NCI-H2227 (cell line): ENCODE results near the gene ZCWPW2.
A peak's percentile ranks its signal among the peaks of the same experiment; 100 is the strongest.

Source experiments
- DNase-seq: peaks from one replicate; lab custom pipeline; 2025; ENCODE audit not compliant: unreplicated experiment; lab: John Stamatoyannopoulos, UW

ZCWPW2 gene

GRCh38 chr3:28349469-28350000, 1.0 kb downstream of the ZCWPW2 start:
- no peak for DNase-seq

DNA sequence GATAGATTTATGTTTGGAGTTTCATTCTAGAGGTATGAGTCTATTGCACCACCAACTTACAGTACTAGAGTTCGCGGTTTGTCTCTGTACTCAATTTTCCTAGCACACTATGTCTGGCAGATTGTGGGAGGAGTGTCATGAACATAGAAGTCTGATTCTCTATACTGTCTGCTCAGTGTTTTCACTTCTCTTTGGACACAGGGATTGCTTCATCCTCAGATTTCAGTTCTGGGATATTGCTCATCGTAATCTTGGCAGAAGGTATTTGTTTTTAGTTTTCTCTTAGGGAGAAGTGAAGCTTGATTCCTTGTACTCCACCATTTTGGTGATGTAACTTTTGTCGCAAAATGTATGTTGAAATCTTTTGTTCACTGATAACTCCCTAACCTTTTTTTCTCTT, 27.9 kb downstream of the ZCWPW2 start:
- DNase-seq = no peak

DNA sequence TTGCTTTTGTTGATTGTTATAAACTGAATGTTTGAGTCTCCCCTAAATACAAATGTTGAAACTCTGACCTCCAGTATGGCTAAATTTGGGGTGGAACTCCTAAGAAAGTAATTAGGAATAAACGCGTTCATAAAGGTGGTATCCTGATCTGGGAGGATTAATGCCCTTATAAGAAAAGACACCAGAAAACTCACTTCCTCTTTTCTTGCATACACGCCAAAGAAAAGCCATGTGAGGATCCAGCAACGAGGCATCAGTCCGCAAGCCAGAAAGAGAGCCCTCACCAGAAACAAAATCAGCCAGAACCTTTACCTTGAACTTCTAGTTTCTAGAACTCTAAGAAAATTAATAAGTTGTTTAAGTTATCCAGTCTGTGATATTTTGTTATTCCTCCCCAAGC, 37.5 kb downstream of the ZCWPW2 start:
- no peak for DNase-seq

DNA sequence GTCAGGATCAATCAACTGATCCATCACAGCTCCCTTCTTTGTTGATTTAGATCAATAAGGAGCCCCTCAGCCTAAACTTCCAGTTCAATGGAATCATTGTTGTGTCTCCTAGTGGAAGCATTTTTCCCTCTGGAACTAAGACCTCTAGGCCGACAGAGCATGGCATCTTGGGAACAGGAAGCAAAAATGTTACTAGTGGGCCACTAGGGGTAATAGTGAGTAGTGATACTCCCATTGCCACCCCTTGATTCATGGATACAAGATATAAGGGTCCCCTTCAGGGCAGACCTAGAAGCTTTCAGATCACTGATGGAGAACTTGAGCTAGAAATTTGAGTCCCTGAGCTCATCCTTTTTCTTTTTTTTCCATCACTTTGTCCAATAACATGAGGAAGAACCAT, 40.5 kb downstream of the ZCWPW2 start:
- DNase-seq = no peak

GRCh38 chr3:28399206-28399605, 50.7 kb downstream of the ZCWPW2 start:
- no peak for DNase-seq

DNA sequence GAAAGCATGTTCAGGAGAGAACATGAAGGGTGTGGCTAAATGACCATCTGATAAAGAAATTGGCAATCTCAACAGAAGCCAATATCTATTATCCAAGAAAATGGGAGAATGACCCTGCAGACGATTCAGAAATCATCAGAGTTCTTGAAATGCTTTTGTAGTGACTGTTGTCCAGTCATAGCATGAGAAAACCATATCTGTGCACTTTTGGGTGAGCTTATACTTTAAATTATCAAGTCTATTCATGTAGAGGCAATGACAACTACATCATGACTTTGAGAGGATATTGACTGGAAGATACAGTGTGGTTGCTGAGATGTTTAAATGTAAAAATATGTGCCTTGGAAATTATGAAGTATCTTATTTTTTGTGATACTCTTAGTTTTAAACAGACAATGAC, 57.7 kb downstream of the ZCWPW2 start:
- DNase-seq = no peak

DNA sequence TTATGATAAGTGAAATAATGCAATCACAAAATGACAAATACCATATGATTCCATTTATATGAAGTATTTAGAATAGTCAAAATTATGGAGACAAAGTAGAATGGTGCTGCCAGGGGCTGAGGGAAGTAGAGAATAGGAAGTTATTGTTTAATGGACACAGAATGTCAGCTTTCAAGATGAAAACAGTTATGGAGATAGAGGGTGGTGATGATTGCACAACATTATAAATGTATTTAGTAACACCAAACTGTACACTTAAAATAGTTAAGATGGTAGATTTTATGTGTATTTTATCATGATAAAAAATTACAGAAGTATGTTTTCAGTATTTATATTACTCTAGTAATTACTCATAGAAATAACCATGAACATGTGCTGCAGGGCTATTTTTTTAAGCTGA, 100.9 kb downstream of the ZCWPW2 start:
- no peak for DNase-seq

DNA sequence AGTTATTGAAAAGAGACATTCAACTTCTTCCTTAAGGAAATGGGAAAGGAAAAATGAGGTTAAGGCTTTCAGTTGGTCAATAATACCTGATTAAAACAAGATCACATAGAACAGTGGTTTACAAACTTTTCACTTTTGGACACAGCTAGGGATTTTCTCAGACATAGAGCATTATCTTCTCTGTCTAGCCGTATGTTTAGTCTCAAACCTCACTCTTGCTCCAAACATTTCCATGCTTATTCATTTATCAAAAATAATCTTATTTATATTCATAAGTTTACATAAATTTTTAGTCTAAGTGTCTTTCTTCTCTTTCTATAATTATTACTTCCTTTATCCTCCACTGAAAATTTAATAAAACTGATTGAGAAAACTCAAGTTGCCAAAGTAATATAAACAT, 114.3 kb downstream of the ZCWPW2 start:
- no peak for DNase-seq

GRCh38 chr3:28467414-28467813, 118.9 kb downstream of the ZCWPW2 start:
- DNase-seq = no peak

DNA sequence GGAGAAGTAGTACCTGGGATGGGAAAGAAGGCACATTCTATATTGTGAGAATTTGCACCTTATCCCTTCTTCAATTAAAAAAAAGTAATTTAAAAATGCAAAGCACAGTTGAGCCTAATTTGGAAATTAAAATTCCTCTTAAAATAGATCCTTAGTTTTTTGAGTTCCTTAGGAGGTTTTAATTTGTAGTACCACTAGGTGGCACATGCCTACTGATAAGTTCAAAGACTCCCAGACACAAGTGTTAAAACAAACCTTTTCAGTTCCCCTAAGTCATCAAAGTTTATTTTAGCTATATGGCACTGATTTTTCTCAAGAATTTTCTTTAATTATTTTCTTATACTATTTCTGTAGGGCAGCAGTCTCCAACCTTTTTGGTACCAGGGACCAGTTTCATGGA, 127.7 kb downstream of the ZCWPW2 start:
- peak; percentile 11 for DNase-seq

- no peak for DNase-seq
These were observed 128.2 kb downstream of the ZCWPW2 start for GRCh38 chr3:28476764-28477163.

GRCh38 chr3:28485164-28485563, 136.6 kb downstream of the ZCWPW2 start:
- DNase-seq = no peak

- DNase-seq = no peak
These were observed 146.8 kb downstream of the ZCWPW2 start for GRCh38 chr3:28495301-28495700.

GRCh38 chr3:28502397-28502937, 153.9 kb downstream of the ZCWPW2 start:
- no peak for DNase-seq

GRCh38 chr3:28504976-28505375, 156.5 kb downstream of the ZCWPW2 start:
- DNase-seq = no peak

- DNase-seq = no peak
These were observed 173.1 kb downstream of the ZCWPW2 start for GRCh38 chr3:28521663-28522062.

GRCh38 chr3:28542351-28542750, 193.8 kb downstream of the ZCWPW2 start:
- DNase-seq = no peak

GRCh38 chr3:28544236-28544635, 195.7 kb downstream of the ZCWPW2 start:
- DNase-seq = no peak

- no peak for DNase-seq
These were observed 196.3 kb downstream of the ZCWPW2 start for GRCh38 chr3:28544831-28545230.

DNA sequence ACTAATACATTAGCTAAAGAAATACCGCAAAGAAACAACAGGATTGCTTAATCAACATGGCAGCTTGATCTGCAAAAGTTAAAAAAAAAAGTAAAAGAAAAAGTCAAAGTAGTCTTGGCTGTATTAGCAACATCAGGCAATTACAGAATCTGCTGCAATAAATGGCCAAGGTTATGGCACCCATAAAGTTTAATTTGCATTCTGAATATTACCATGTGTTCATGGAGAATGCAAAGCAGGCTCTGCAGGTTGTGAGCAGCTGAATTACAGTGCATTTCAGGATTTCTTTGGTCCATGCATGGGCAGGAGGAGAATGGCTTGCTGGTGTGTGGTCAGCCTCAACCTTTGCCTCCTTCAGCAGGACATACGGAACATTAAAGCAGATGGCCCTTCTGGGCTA, 199.2 kb downstream of the ZCWPW2 start:
- no peak for DNase-seq

GRCh38 chr3:28553175-28553574, 204.7 kb downstream of the ZCWPW2 start:
- DNase-seq = no peak

GRCh38 chr3:28556195-28556594, 207.7 kb downstream of the ZCWPW2 start:
- DNase-seq = no peak

DNA sequence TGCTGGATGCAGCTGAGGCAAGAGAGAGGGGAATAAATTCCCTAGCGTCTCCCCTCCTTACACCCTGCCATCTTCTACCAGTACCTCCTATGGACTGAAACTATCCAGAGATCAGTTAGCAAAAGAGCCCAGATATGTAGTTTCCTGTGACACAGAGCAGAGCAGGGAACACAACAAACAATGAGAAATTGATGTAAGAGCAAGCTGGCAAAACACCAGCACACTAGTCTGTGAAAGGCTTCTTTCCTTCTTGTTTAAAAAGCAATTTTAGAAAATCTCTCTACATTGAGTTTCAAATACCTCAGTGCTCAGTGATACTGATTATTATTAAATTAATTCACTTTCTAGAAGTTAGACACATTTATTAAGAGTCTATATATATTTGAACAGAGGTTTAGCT, 215.7 kb downstream of the ZCWPW2 start:
- no peak for DNase-seq

DNA sequence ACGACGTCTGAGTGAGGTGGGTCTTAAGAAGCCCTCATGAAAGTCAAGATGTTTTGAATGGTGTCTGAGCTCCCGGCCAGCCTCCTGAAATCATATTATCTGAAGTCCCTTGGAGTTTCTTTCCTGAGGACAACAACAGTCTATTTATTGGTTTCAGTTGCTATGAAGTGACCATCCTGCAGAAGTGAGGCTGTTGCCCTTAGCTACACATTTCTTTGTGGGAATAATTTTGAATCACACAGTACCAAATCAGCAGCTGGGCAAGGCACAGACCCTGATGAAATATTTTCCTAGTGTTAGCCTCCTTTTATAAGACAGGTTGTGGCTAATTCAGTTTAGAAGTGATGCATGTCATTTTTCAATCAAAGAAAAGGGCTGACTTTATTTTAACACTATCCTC, 220.8 kb downstream of the ZCWPW2 start:
- no peak for DNase-seq
